Measurements from ENCODE around the gene PTPRT.

Gene PTPRT

DNA sequence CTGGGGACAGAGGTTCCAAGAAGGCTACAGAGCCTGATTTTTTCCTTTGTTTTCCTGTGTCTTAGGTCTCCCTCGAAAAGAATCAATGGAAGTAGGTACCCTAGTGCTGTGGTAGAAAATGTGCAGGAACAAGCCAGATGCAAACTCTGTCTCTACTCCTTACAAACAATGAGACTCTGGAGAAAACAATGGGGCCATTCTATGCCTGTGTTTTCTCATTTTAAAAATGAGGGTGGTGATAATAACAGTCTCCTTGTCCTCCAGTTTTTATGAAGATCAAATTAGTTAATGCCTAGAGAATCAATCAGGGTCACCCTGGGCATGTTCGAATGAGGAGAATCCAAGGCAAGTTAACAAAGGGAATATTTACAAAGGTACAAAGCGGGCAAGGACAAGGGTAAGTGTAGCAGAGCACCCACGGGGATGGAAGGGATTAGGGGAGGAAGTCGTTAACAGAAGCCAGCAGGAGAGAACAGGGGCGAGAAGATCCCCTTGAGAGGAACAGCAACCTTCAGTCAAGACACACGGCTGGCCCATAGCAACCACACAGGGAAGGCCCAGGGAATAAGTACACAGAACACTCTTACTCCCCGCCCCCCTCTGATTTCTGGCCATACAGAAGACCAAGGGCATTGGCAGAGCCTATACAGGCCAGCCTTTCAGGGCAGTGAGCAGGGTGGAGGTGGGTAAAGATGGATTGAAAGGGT is 342.8 kb downstream of the PTPRT start:
- no peak for DNase-seq

DNA sequence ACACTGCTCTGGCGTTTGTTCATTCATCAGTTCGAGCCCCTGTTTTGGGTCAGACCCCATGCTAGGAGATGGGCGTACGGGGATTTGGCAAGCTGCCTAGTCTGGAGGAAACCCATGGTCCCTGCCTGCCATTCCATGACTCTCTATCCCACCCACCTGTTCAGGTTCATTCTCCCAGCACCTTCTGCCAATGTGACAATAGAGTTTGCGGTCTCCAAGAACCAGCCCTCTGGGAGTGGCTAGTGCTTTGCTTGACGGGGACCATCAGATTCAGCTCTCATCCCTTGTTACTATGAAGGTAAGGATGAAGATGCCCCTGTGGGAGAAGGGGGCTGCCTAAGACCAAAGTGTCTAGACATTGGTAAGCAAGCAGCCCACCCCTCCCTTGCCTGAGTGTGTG is 345.0 kb downstream of the PTPRT start:
- no peak for DNase-seq

DNA sequence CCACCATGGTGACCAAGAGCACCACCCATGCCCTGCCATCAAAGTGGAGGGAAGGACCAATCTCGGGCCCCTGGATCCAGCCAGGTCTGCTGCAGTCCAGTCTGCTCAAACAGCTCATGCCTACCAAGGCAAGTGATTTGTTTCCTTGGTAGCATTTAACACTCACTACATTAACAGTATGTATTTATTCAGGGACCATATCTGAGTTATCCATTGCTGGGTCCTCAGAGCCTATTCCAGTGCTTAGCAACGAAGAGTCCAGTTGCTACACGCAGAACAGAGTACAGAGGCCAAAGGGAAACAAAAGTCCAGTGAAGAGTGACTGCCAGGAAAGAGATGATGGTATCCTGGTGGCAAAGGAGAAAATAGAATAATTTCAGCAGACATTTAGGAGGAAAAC is 352.2 kb downstream of the PTPRT start:
- DNase-seq, result no peak

DNA sequence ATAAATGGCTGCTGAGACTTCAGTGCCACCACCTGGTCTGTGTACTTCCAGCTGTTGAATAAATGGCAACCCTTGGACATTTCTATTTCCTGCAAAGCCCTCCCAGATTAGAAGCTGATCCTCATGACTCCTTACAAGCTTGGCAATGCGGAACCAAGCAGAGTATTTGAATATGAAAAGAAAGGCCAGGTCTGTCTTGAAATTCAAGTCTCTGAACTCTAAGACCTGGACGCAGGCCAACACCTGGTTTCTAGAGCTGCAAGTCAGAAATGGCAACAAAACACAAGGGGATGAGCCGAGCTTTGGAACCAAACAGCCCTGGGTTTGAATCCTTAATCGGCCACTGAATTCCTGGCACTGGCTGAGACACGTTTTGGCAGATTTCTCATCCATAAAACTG is 353.4 kb downstream of the PTPRT start:
- DNase-seq, result peak in 3 of 56 donors; percentile 2 to 13 (median 10)

DNA sequence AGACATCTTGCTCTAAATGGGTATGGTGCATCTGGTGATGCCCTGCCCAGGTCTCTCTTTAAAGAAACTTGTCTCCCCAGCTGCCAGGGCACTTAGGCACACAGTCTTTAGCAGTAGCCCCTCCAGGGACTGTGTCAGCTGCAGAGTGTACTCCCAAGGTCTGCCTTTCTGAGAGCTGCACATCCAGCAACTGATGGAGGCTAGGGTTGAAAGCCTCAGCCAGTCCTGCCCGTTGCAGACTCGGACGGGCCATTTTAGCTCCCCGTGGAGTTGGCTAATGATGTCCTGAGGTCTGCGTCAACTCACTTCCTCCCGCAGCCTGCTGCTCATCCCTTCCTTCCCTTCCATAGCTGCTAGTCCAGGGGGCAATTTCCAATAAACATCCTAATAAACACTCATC is 381.8 kb downstream of the PTPRT start:
- DNase-seq, result no peak

DNA sequence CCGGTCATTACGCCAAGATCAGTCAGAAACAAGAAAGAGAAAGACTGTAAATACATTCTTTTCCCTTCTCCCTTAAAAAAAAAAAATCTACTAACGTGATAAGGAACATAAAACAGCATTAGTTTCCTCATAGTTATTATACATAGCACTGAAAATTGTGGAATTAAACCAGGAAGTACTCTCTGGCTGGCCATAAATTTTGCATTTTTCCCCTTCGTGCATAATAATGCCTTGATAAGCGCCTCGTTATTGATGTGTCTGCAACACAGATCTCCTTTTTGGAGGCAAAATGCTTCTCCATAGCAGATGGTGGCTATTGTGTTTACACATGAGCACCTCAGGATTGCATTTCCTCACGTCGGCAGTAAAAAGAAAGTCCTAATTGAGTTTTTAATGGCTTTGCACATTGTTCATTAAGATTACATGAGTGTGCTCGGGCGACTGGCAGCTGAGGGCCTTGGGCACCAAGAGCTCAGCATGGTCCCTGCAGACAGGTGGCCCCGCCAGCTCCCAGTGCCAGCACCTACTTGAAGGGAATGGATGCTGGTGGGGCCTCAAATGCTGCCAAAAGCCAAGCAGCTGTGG is 394.5 kb downstream of the PTPRT start:
- no peak for DNase-seq

DNA sequence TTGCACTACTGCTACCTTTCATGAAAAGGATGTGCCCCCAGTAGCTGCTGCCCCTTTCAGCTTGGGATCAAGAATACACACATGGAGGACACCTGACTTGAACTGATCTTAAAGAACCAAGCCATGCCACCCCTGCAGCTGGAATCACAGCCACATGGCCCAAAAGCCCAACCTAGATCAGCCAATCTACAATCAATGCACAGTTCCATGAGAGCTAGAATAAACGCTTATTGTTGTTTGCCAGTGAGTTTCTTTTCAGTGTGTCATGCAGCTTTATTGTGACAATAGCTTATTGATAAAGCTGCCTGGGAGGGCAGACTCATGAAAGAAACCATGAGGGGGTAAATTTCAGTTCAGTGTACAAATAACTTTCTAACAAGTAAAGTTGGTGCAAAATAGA is 397.7 kb downstream of the PTPRT start:
- peak in 24 of 56 donors; percentile 1 to 49 (median 11) for DNase-seq

DNA sequence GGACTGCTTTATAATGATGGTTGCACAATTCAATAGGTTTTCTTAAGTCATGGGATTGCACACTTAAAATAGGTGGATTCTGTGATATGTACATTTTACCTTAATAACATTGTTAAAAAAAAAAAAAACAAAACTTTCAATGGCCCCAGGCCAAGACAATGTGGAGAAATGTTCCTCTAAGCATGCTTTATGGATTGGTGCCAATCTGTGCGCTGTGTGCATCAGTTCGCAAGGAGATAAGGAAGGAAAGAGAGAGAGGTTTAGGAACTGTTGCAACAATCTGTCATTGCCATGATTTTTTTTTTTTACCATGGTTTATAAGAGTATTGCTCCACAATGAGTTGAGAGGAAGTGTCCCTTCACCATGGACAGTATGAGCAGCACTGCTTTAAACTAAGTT is 399.6 kb downstream of the PTPRT start:
- DNase-seq, result no peak

DNA sequence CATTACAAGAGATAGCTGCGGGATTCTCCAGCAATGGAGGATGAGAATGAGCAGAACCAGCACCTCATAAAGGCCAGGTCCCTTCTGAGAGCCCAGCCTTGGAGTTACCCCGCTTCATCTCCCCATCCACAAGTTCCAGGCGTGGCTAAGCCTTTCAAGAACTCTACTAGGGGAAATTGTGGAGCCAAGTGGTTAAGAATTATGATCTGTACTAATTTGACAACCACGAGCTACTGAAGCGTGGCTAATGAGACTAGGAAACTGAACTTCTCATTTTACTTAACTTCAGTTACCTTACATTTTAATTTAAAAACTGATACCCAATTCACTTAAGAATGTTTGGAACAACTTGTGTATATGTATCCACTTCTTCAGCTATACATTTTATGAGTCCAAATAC is 401.0 kb downstream of the PTPRT start:
- DNase-seq, result no peak

DNA sequence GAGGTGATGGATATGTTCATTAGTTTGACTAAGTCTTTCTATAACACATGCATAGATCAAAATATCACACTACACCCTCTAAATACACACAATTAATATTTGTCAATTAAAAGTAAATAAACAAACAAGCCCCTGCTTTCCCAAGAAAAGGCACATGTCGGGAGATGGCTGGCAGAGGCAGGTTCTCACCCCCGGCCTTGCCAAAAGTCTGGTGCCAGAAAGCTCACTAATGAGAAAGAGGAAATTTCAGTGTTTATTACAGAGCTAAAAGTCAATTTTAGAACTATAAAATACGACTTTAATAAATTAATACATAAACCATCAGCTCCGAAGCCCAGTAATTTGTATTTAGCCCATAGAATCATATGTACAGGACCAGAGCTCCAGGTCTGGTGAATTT is 404.7 kb downstream of the PTPRT start:
- DNase-seq, result no peak

DNA sequence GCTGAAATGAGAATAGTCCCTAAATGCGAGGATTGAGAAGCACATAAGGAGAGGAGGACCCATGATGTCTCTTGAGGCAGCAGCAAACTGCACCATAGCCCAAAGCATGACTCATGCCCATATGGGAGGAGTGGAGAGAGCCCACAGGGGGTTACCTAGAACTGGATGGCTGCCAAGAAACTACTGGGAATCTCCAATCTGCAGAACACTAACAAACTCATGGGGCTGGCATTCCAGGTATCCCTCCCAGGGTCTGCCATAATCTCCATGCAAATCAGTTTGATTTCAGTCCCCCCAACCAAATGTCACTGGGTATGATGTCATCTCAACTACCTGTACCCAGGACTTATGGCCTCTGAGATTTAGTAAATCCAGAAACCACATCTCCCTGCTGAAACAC is 410.5 kb downstream of the PTPRT start:
- DNase-seq, result no peak

DNA sequence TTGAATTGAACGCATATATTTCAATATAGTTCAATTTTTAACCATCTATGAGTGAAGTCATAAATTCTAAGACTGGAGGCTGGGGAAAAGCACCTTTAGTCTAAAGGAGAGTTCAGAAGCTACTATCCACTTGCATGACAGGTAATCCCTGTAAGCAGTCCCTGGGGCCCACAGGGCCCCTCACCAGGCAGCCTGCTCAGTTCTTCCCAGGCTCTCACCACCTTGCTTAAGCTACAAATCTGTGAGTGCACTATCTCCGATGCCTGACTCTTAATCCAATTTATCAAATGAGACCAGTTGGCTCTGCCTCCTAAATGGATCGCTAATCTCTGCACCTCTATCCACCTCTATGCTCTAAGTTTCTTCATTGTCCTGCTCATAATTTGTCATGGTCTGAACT is 413.8 kb downstream of the PTPRT start:
- no peak for DNase-seq

DNA sequence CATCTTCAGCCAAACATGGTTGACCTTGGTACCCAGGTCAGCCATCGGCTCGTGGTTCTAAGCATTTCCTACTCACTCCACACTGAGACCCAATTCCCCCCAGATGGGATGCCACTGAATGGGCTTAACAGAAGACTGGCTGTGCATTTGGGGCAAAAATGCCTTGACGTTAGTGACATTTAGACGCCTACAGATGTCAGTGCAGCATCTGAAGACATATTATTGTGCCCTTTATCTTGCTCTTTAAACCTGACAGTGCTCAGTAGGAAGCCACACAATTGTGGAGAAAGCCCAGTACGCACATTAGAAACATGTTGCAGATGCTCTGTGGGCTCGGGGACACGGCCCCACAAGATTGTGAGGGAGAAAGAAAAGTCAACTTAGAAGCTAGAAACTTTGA is 414.7 kb downstream of the PTPRT start:
- DNase-seq, result peak in 1 of 56 donors; percentile 9

DNA sequence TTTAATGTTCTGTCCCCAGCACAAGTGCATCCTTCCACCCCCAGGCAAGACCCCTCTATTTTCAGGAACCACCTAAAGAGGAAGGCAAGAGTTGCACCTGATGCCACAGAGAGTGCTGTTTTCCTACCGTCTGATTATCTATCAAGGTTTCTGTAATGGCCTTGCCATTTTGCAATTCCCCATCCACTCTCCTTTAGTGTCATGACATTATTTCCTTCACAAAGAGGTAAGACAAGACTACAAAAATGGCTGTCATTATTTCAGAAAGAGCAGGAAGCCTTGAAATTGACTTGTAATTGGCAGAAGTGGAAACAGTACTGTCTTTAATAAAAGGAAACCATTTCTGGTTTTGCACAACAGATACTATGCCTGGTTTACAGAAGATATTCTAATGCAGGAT is 426.7 kb downstream of the PTPRT start:
- DNase-seq, result no peak

DNA sequence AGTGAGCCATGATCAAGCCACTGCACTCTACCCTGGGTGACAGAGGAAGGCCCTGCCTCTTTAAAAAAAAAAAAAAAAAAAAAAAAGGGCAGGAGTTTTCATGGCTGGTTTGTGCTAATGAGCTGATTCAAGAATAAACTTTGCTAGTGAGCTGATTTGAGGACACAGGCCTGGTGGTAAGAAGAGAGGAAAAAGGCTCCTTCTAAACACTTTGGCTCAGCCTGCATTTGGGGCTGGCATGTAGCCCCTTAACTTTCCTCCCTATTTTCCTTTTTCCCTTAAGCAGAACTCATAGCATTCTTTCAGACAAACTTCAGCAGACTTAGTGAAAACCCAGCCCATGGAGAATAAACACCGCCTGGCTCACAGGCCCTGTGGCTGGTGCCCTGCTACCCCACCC is 432.7 kb downstream of the PTPRT start:
- DNase-seq, result peak in 1 of 56 donors; percentile 18

DNA sequence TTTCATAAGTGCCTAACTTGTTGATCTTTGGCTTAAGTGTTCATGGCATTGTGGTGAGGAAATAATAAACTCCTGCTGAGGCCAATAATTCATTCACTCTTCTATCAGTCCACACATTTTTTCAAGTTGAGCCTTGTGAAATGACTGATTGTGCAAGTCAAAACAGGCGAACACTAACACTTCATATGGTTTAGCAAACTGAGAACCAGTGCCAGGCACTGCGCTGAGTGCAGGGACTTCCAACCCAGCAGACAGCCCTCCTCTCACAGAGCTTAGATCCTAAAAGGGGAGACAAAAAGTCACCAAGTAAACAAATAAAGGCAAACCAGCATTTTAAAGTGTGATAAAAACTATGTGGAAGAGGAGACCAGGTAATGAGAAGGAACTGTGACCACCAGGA is 435.0 kb downstream of the PTPRT start:
- no peak for DNase-seq

DNA sequence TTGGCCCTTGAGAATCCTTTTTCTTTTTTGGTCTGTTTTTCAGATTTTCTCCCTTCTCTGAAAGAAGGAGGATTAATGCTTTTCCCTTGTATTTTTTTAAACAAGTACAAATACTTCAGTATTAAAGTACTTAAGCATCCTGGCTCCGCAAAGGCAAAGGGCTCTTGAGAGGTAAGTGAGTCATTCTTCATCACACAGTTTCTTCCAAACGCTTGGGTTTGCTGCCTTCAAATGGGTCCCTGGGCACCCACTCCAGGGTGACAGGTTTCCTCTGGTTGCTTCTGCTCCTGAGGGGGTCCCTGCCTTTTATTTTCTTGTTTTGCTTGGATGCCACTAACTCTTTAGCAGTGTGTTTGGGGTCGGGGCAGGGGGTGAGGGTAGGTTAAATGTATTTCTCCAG is 437.1 kb downstream of the PTPRT start:
- no peak for DNase-seq

DNA sequence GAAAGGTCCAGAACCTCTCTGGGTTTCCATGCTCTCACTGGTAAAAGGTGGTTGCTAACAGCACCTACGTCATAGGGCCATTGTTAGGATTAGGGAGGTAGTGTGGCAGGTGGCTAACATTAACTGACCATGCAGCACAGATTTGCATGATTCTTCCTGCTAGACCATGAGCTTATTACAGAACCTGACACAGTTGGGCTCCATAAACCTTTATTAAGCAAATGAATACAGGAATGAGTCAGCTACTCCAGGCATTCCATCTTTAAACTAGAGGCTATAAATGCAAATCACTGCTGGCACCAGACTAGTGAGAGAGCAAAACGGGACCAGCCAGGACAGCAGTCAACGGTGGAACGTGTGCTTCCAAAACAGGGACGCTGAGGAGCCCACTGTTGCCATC is 440.1 kb downstream of the PTPRT start:
- DNase-seq, result no peak

DNA sequence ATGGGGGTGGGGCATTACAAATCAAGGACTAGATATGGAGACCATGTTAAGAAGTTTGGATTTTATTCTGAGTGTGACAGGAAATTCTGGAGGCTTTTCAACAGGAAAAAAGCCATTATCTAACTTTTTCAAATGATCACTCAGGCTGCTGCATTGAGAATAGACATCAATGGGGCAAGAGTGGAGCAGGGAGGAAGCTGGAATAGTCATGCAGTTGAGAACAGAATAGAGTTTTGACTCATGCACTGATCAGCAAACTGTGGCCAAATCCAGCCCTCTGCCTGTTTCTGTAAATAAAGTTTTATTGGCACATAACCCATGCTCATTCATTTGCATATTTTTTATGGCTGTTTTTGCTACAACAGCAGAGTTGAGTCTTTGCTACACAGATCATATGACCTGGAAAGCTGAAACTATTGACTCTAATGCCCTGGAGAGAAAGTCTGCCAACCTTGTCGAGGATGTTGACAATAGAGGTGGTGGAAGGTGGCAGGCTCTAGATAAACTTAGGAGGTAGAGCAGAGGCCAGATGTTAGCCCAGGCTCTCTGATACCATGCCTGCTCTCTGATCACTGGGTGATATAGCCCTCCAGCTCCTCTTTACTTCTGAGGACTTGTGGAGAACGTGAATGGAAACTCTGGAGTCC is 441.8 kb downstream of the PTPRT start:
- DNase-seq, result no peak

DNA sequence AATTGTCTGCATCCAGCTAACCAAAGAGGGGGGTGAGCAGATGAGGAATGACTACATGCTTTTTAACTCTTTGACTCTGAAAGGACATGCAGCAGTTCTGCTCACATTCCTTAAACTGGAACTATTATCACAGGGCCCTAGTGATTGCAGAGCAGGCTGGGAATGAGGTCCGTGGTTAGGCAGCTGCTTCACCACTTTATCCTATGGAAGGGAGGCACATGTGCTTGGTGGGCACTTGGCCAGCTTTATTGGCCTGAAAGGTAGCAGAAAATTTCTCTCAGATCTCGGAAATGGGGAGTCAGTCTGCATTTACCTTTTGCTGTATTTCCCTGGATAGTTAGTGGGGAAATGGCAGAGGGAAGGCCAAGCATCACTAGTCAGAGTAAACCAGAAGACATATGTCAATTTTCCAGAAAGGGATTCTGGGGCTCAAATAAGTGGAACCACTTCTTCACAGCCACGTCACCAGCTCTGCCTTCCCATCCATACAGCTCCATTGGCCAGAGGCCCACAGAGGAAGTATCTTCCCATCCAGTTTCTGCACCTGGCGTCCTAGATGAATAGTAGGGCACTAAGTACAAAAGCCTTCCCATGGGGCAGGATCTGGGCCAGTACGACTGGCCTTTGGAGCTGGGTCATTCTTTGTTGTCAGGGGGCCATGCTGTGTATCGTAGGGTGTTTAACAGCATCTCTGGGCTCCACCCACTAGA is 444.8 kb downstream of the PTPRT start:
- DNase-seq, result no peak

DNA sequence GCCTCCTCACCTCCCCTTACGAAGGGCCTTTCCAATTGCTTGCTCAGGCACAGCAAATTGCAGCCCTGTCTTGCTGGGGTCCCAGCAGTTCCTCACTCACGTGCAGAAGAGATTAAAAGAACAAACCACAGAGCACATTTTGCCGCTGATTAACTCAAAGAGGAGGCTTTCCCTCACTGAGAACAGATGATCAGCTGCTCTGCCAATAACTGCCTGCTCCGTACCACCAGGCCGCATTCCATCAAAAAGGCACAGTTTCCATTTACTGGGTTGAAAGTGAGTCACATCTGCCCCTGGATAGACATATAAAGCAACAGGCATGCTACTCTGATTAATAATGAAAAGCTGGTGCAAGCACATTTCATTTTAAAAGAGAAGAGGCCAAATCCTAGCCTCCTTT is 446.8 kb downstream of the PTPRT start:
- no peak for DNase-seq

DNA sequence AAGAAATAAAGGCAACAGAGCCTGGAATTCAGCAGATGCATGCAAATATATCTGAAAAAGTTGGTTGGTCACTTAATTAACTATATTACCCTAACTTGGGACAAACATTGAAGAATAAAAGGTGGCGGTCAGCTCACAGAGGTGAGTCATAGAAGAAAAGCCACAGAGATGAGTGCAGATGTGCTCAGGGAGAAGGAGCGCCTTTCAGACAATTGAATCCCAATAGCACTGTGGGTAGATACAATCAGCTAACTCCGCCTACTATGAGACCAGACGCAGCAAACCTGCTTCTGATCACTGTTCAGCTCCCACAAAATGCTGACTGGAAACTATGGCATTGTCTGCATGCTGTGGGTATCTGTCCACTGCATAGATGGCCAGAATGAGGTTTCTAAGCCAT is 447.8 kb downstream of the PTPRT start:
- DNase-seq, result no peak
